ENCODE measurements around the gene WNT11.

DNA sequence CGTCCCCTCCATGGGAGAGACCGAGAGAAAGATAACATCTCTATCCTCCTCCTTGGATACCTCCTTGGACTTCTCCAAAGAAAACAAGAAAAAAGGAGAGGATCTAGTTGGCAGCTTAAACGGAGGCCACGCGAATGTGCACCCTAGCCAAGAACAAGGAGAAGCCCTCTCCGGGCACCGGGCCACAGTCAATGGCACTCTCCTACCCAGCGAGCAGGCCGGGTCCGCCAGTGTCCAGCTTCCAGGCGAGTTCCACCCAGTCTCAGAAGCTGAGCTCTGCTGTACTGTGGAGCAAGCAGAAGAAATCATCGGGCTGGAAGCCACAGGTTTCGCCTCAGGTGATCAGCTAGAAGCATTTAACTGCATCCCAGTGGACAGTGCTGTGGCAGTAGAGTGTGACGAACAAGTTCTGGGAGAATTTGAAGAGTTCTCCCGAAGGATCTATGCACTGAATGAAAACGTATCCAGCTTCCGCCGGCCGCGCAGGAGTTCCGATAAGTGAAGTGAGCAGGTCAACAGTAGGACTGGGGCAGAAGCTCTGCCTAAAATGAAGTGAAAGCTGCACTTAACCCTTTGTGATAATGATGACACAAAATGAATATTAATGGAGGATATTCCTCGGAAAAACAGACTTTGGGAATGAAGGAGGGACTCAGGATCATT, 65.3 kb downstream of the WNT11 start:
- TF ChIP-seq, protein P1, sequence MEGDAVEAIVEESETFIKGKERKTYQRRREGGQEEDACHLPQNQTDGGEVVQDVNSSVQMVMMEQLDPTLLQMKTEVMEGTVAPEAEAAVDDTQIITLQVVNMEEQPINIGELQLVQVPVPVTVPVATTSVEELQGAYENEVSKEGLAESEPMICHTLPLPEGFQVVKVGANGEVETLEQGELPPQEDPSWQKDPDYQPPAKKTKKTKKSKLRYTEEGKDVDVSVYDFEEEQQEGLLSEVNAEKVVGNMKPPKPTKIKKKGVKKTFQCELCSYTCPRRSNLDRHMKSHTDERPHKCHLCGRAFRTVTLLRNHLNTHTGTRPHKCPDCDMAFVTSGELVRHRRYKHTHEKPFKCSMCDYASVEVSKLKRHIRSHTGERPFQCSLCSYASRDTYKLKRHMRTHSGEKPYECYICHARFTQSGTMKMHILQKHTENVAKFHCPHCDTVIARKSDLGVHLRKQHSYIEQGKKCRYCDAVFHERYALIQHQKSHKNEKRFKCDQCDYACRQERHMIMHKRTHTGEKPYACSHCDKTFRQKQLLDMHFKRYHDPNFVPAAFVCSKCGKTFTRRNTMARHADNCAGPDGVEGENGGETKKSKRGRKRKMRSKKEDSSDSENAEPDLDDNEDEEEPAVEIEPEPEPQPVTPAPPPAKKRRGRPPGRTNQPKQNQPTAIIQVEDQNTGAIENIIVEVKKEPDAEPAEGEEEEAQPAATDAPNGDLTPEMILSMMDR (IDR thresholded peaks at IDR 0.05) = no peak
- TF ChIP-seq EZH2 (IDR thresholded peaks at IDR 0.05) = no peak
